HG03439 (cell line): ENCODE measurements around the gene MARCHF7.
"Not testable (repeated sequence)": the region's sequence is repeated elsewhere in the genome, so short reads cannot be mapped to it uniquely, and the experiment has no call there.

Experiments
- ATAC-seq: cut with Tn5 transposase; IDR thresholded peaks from one replicate; pipeline ENCODE4 v1.9.1; 2021; ENCODE audit warnings: mild to moderate bottlenecking, moderate library complexity; ENCODE audit not compliant: unreplicated experiment

The MARCHF7 gene

GRCh38 chr2:159716409-159716808, 4.1 kb downstream of the MARCHF7 start:
- not testable (repeated sequence) for ATAC-seq

- no peak for ATAC-seq
These were observed 4.6 kb downstream of the MARCHF7 start for GRCh38 chr2:159716857-159717256.

GRCh38 chr2:159720676-159721075, 8.4 kb downstream of the MARCHF7 start:
- no peak for ATAC-seq

- no peak for ATAC-seq
These were observed 10.3 kb downstream of the MARCHF7 start for GRCh38 chr2:159722580-159722979.

DNA sequence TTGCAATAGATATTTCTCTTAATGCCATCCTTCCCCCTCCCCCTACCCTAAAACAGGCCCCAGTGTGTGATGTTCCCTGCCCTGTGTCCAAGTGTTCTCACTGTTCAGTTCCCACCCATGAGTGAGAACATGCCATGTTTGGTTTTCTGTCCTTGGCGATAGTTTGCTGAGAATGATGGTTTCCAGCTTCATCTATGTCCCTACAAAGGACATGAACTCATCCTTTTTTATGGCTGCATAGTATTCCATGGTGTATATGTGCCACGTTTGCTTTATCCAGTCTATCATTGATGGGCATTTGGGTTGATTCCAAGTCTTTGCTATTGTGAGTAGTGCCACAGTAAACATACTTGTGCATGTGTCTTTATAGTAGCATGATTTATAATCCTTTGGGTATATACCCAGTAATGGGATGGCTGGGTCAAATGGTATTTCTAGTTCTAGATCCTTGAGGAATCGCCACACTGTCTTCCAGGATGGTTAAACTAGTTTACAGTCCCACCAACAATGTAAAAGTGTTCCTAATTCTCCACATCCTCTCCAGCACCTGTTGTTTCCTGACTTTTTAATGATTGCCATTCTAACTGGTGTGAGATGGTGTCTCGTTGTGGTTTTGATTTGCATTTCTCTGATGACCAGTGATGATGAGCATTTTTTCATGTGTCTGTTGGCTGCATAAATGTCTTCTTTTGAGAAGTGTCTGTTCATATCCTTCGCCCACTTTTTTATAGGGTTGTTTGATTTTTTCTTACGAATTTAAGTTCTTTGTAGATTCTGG, 12.7 kb downstream of the MARCHF7 start:
- not testable (repeated sequence) for ATAC-seq

DNA sequence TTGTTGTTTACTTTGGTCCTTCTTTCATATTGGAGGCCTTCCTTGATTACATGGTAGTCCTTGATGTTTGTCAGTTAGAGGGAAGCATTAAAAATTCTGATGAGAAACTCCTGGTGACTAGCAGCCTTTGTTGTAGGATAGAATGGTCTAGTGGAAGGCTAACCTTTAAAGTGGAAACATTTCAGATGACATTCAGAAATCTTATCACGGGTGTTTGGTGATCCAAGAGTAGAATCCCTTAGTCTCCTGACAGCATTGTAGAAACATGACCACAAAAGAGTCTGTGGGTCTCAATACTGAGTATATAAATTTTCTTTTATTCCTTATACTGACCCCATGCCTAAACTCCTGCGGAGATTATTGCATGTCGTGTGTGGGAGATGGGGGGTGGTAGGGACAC, 13.4 kb downstream of the MARCHF7 start:
- ATAC-seq = no peak

- no peak for ATAC-seq
These were observed 16.3 kb downstream of the MARCHF7 start for GRCh38 chr2:159728629-159729028.

GRCh38 chr2:159735648-159736047, 23.3 kb downstream of the MARCHF7 start:
- no peak for ATAC-seq

DNA sequence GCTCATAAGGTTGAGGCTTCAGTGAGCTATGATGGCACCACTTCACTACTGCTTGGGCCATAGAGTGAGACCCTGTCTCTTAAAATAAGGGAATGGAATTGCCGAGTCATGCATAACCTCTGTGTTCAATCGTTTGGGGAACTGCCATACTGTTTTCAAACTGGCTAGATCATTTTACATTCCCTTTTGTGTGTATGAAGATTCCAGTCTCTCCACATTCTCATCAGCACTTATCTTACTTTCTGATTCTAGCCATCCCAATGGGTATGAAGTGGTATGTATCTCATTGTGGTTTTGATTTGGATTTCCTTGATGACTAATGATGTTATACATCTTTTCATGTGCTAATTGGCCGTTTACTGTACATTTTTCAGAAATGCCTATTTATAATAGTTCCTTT, 23.7 kb downstream of the MARCHF7 start:
- ATAC-seq = no peak

DNA sequence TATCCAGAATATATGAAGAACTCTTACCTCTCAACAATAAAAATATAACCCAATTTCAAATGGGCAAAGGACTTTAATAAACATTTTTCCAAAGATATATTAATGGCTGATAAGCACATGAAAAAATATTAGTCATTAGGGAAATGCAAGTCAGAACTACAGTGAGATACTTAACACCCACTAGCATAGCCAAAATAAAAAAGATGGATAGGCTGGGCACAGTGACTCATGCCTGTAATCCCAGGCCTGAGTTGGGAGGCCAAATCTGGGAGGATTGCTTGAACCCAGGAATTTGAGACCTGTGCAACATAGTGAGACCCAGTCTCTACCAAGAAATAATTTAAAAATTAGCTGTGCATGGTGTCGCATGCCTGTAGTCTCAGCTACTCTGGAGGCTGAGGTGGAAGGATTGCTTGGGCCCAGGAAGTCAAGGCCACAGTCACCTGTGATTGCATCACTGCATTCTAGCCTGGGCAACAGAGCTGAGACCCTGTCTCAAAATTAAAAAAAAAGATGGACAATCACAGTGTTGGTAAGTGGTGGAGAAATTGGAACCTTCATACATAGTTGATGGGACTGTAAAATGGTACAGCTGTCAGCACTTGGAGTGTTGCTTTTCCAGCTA, 25.1 kb downstream of the MARCHF7 start:
- no peak for ATAC-seq

DNA sequence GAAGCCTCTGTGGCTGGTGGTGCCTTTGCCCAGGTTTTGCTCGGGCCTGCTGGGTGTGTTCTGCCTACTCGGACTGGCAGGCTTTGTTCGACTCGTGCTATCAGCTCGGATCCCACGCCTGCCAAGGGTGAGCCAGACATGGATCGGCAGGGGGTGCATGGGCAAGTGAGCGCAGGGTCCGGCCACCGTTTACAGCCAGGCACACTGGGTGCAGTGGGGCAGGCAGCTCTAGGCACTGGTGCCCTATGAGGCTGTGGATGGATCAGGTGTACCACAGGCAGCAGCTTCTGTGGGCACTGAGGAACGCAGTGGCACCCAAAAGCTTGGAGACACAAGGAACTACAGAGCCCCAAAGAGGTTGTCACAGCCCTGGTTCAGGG, 25.6 kb downstream of the MARCHF7 start:
- ATAC-seq = no peak

GRCh38 chr2:159738509-159739390, 26.4 kb downstream of the MARCHF7 start:
- ATAC-seq = no peak

DNA sequence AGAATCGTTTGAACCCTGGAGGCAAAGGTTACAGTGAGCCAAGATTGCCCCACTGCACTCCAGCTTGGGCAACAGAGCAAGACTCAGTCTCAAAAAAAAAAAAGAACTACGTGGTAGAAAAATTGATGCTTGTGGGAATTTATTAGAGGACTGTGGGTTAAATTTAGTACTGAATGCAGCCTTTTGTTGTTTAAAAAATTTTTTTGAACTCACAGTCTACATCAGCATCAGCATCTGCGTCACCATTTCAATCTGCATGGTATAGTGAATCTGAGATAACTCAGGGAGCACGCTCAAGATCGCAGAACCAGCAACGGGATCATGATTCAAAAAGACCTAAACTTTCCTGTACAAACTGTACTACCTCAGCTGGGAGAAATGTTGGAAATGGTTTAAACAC, 30.5 kb downstream of the MARCHF7 start:
- no peak for ATAC-seq

- ATAC-seq = no peak
These were observed 32.1 kb downstream of the MARCHF7 start for GRCh38 chr2:159744363-159744762.

DNA sequence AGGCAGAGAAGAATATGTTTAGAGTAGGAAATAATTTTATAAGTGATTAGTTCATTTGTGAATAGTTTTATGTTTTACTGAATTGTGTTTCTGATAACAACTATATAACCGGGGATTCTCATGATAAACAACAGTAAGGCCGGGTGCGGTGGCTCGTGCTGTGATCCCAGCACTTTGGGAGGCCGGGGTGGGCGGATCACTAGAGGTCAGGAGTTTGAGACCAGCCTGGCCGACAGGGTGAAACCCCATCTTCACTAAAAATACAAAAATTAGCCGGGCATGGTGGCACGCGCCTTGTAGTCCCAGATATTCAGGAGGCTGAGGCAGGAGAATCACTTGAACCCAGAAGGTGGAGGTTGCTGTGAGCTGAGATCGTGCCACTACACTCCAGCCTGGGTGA, 32.9 kb downstream of the MARCHF7 start:
- ATAC-seq = not testable (repeated sequence)

DNA sequence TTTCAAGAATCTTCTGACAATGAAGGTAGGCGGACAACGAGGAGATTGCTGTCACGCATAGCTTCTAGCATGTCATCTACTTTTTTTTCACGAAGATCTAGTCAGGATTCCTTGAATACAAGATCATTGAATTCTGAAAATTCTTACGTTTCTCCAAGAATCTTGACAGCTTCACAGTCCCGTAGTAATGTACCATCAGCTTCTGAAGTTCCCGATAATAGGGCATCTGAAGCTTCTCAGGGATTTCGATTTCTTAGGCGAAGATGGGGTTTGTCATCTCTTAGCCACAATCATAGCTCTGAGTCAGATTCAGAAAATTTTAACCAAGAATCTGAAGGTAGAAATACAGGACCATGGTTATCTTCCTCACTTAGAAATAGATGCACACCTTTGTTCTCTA, 35.8 kb downstream of the MARCHF7 start:
- ATAC-seq = no peak

GRCh38 chr2:159750873-159751272, 38.6 kb downstream of the MARCHF7 start:
- no peak for ATAC-seq

DNA sequence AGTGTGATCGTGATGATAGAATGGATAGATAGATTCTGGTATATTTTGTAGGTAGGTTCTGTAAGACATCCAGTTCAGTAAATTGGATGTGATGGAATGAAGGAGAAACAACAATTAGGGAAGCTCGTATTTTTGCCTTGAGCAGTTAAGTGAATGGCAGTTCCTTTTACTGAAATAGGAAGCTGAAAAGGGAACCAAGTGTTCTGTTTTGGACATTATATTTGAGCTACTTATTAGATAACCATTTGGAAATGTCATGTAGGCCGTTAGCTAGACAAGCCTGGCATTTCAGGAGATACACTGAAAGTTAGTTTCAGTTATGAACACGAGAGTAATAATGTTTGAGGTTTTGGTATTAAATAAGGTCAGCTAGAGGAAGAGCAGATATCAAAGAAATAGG, 41.5 kb downstream of the MARCHF7 start:
- no peak for ATAC-seq

- ATAC-seq = no peak
These were observed 42.7 kb downstream of the MARCHF7 start for GRCh38 chr2:159755014-159755413.

DNA sequence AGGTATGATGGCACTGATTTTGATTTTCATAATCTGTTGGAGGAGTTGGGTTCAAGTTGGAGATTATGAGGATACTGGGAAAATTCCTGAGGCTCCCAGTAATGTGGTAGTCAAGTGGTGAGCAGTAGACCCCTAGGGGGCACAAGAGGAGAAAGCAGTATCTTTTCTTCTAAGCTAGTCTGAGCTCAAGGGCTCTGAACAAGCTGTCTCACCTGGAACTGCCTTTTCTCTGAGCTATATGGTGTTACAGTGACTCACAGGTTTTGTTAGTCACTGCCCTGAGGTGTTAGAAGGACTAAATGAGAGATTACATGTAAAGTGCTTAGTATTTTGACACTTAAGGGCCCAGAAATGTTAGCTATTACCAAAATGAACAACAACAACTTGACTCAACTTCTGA, 43.5 kb downstream of the MARCHF7 start:
- ATAC-seq = no peak

DNA sequence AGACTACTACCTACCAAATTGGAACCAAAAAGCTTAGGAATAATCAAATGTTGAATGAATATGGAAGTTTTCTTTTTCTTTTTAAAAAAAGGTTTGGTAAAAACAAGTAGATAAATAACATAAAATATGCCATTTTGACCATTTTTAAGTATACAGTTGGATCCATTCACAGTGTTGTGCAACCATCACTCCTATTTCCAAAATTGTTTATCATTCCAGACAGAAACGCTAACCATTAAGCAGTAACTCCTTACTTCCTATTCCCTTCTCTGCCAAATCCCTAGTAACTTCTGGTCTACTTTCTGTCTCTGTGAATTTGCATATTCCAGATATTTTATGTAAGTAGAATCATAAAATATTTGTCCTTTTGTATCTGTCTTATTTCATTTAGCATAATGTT, 45.9 kb downstream of the MARCHF7 start:
- ATAC-seq = no peak

DNA sequence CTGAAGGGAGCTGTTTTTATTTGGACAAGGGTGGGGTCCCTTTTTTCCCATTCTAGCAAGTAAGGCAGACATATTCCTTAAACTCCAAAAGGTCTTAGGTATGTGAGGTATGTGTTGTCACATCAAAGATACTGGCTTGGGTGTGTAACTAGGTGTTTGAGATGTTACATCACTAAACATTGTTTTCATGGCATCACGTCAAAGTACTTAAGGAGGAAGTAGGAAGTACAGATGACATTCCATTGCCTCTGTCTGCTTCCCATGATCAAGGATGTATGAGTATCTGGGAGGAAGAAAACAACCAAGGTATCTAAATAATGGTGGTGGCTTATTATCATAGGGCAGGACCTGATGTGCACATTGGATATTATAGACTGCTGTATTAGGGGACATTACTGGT, 46.4 kb downstream of the MARCHF7 start:
- no peak for ATAC-seq
